HL-60 (cell line): ENCODE measurements around the gene ZNF618.

Experiments
- POLR2AphosphoS5 ChIP-seq: IDR thresholded peaks from 2 replicates; pipeline ENCODE4 v1.6.1; 2012; ENCODE audit warnings: low read depth
- REST ChIP-seq: IDR thresholded peaks from 2 replicates; pipeline ENCODE4 v1.6.1; 2012; ENCODE audit warnings: low read depth; ENCODE audit not compliant: insufficient replicate concordance
- TF ChIP-seq, protein P1 (sequence below): IDR thresholded peaks from one replicate; pipeline ENCODE4 v1.5.1; 2011; ENCODE audit warnings: low read length, control low read depth, inconsistent platforms; ENCODE audit not compliant: insufficient read depth

DNA sequence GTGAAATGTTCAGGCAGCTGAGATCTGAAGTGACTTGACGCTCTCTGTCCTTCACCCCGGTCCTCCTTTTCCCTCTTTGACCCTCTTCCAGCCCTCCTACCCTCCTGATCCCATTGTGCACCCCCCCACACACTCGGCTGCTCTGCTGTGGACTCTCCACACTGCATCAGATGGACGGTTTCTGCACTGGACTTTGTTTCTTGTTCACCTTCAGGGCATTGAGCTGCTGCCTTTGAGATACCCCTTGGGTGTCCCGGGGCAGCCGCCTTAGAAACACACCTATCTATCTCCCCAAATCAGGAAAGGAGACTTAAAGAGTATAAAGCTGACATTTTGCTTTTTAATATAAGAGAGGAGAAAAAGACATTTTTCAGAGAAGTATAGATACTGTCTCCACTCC, 174.5 kb downstream of the ZNF618 start:
- TF ChIP-seq, protein P1, sequence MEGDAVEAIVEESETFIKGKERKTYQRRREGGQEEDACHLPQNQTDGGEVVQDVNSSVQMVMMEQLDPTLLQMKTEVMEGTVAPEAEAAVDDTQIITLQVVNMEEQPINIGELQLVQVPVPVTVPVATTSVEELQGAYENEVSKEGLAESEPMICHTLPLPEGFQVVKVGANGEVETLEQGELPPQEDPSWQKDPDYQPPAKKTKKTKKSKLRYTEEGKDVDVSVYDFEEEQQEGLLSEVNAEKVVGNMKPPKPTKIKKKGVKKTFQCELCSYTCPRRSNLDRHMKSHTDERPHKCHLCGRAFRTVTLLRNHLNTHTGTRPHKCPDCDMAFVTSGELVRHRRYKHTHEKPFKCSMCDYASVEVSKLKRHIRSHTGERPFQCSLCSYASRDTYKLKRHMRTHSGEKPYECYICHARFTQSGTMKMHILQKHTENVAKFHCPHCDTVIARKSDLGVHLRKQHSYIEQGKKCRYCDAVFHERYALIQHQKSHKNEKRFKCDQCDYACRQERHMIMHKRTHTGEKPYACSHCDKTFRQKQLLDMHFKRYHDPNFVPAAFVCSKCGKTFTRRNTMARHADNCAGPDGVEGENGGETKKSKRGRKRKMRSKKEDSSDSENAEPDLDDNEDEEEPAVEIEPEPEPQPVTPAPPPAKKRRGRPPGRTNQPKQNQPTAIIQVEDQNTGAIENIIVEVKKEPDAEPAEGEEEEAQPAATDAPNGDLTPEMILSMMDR, result no peak
- TF ChIP-seq REST (no peak), POLR2AphosphoS5 (no peak)
